Mucosa of descending colon (tissue), 3 donors: Measurements from ENCODE around the gene BAMBI. TPM values are rescaled to one million over a fixed set of nuclear protein-coding genes. Genes with fewer than 3 reads are reported as not detected.
A peak's percentile ranks its signal among the peaks of the same experiment; 100 is the strongest.

Source experiments
- ATAC-seq: fragments of 200-7000 bp; cut with Tn5 transposase; one replicate; pipeline ENCODE4 v1.9.1; 2020; ENCODE audit warnings: mild to moderate bottlenecking, moderate library complexity
- DNase-seq, 3 donors: peaks; one replicate each; pipeline ENCODE4 v3.0.0-alpha.2; 2020
- H3K36me3 ChIP-seq: fragments of 200-600 bp; one replicate; pipeline ENCODE4 v1.8.0; 2021; ENCODE audit warnings: low read depth, mild to moderate bottlenecking
- H3K4me1 ChIP-seq: fragments of 200-600 bp; one replicate; pipeline ENCODE4 v1.8.0; 2021; ENCODE audit warnings: low read depth, mild to moderate bottlenecking
- H3K4me3 ChIP-seq: fragments of 200-600 bp; one replicate; pipeline ENCODE4 v1.8.0; 2021; ENCODE audit warnings: mild to moderate bottlenecking
- H3K9me3 ChIP-seq: fragments of 200-600 bp; one replicate; pipeline ENCODE4 v1.8.0; 2021; ENCODE audit warnings: mild to moderate bottlenecking
- CTCF ChIP-seq: fragments of 200-600 bp; IDR thresholded peaks from one replicate; pipeline ENCODE4 v1.8.0; 2022; ENCODE audit warnings: antibody characterized with exemption, mild to moderate bottlenecking
- intact Hi-C, 2 donors: fragments of 100-400 bp; cut with DNase I in 1 of 2; cut with micrococcal nuclease in 1 of 2; formaldehyde crosslinking; loops; one replicate each; pipeline versions ENCODE4 v1.11.0 to v1.11.1; 2022; cut with DNase I, micrococcal nuclease
- total RNA-seq, 3 donors: library from RNA; stranded (reverse); fragmentation: NEBNext Ultra II Directional in 2 of 3; extraction: Animal tissue kit (Norgen Biotek cat#: 25700) in 2 of 3; gene quantifications; one replicate each; pipeline versions ENCODE4 v1.2.1 to v1.2.4, GENCODE V29; 2021 to 2023
- donor health status: DM: no; HTN: no; CAD: no; lungs with moderate emphysema.
- donor health status: DM: no; HTN: no; CAD: no.
- donor health status: DM: no; HTN: yes; CAD: no.

Gene BAMBI
- total RNA-seq, 3 donors from 2014 or later: 2.7 to 4.4 (median 4.2) TPM

GRCh38 chr10:28661035-28661434 lies 16.3 kb upstream of the BAMBI start:
- TF ChIP-seq CTCF: no peak
- Histone ChIP-seq H3K4me1 (peaks cover 3% of the 10 kb centered on the region), H3K9me3 (no peaks in the 10 kb centered on the region), H3K36me3 (no peaks in the 10 kb centered on the region), H3K4me3 (no peak overlapping the region)
- no peak for ATAC-seq
- intact Hi-C loops: loop anchor here (10.0 kb wide), 2 partner anchors 334 to 644 kb away; no protein-coding TSS in a partner anchor
- DNase-seq: no peak

- DNase-seq (peak; percentile 61 to 82 (median 75)), ATAC-seq (peak; percentile 92)
- H3K9me3 ChIP-seq: no peaks in the 10 kb centered on the region
- TF ChIP-seq CTCF: peak; percentile 90
- intact Hi-C loops: loop anchor here (10.0 kb wide), 2 partner anchors 331 to 641 kb away; no protein-coding TSS in a partner anchor
- H3K4me1 ChIP-seq: peaks cover 7% of the 10 kb centered on the region
- H3K36me3 ChIP-seq: no peaks in the 10 kb centered on the region
- H3K4me3 ChIP-seq: no peak overlapping the region
These were observed 13.5 kb upstream of the BAMBI start for GRCh38 chr10:28663576-28664368.

- no peak for TF ChIP-seq CTCF
- DNase-seq (no peak), ATAC-seq (no peak)
- no peaks in the 10 kb centered on the region for H3K36me3 ChIP-seq
- intact Hi-C loops: loop anchor here (10.0 kb wide), 2 partner anchors 330 to 640 kb away; no protein-coding TSS in a partner anchor
- no peaks in the 10 kb centered on the region for H3K9me3 ChIP-seq
- peaks cover 11% of the 10 kb centered on the region for H3K4me1 ChIP-seq
- H3K4me3 ChIP-seq: no peak overlapping the region
These were observed 13.0 kb upstream of the BAMBI start for GRCh38 chr10:28664369-28664740.

GRCh38 chr10:28666751-28667467 lies 10.4 kb upstream of the BAMBI start:
- peaks cover 11% of the 10 kb centered on the region for H3K4me1 ChIP-seq
- no peak overlapping the region for H3K4me3 ChIP-seq
- no peaks in the 10 kb centered on the region for H3K9me3 ChIP-seq
- intact Hi-C loops: loop anchor here (5.0 to 10.0 kb wide), 3 partner anchors 325 to 638 kb away; no protein-coding TSS in a partner anchor
- no peak for DNase-seq
- H3K36me3 ChIP-seq: no peaks in the 10 kb centered on the region
- no peak for TF ChIP-seq CTCF
- no peak for ATAC-seq

- H3K4me1 ChIP-seq: peaks cover 10% of the 10 kb centered on the region
- DNase-seq (peak; percentile 31 to 74 (median 50)), ATAC-seq (peak; percentile 87)
- no peaks in the 10 kb centered on the region for H3K9me3 ChIP-seq
- no peaks in the 10 kb centered on the region for H3K36me3 ChIP-seq
- no peak for TF ChIP-seq CTCF
- no peak overlapping the region for H3K4me3 ChIP-seq
- intact Hi-C loops: loop anchor here (5.0 to 10.0 kb wide), 3 partner anchors 324 to 636 kb away; no protein-coding TSS in a partner anchor
These were observed 8.7 kb upstream of the BAMBI start for GRCh38 chr10:28668363-28669226.
